Measurements from ENCODE around the gene TGFBR3.

- TF ChIP-seq, protein P1, sequence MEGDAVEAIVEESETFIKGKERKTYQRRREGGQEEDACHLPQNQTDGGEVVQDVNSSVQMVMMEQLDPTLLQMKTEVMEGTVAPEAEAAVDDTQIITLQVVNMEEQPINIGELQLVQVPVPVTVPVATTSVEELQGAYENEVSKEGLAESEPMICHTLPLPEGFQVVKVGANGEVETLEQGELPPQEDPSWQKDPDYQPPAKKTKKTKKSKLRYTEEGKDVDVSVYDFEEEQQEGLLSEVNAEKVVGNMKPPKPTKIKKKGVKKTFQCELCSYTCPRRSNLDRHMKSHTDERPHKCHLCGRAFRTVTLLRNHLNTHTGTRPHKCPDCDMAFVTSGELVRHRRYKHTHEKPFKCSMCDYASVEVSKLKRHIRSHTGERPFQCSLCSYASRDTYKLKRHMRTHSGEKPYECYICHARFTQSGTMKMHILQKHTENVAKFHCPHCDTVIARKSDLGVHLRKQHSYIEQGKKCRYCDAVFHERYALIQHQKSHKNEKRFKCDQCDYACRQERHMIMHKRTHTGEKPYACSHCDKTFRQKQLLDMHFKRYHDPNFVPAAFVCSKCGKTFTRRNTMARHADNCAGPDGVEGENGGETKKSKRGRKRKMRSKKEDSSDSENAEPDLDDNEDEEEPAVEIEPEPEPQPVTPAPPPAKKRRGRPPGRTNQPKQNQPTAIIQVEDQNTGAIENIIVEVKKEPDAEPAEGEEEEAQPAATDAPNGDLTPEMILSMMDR (IDR thresholded peaks at IDR 0.05) = no peak
- TF ChIP-seq SP1 (CRISPR knock-in tag; conservative IDR thresholded peaks at IDR 0.05) = no peak
- no peak for TF ChIP-seq PRDM15 (CRISPR knock-in tag; IDR thresholded peaks at IDR 0.05)
- no peak for TF ChIP-seq CBFB (CRISPR knock-in tag; IDR thresholded peaks at IDR 0.05; ENCODE audit: low read depth)
- no peak for TF ChIP-seq HMGXB4 (CRISPR knock-in tag; IDR thresholded peaks at IDR 0.05)
- no peak for TF ChIP-seq SMAD3 (CRISPR knock-in tag; IDR thresholded peaks at IDR 0.05; ENCODE audit: borderline replicate concordance)
- TF ChIP-seq, protein P2, sequence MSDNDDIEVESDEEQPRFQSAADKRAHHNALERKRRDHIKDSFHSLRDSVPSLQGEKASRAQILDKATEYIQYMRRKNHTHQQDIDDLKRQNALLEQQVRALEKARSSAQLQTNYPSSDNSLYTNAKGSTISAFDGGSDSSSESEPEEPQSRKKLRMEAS (CRISPR knock-in tag; IDR thresholded peaks at IDR 0.05) = no peak
- TF ChIP-seq HMGA2 (CRISPR knock-in tag; IDR thresholded peaks at IDR 0.05) = no peak
- TF ChIP-seq, protein P3, sequence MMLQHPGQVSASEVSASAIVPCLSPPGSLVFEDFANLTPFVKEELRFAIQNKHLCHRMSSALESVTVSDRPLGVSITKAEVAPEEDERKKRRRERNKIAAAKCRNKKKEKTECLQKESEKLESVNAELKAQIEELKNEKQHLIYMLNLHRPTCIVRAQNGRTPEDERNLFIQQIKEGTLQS (CRISPR knock-in tag; conservative IDR thresholded peaks at IDR 0.05) = no peak
- TF ChIP-seq FOXP1 (CRISPR knock-in tag; IDR thresholded peaks at IDR 0.05; ENCODE audit: borderline replicate concordance) = no peak
Measured at GRCh38 chr1:91732291-91733107, 153.5 kb downstream of the TGFBR3 start.
